ENCODE results near the gene ZNF691.

DNA sequence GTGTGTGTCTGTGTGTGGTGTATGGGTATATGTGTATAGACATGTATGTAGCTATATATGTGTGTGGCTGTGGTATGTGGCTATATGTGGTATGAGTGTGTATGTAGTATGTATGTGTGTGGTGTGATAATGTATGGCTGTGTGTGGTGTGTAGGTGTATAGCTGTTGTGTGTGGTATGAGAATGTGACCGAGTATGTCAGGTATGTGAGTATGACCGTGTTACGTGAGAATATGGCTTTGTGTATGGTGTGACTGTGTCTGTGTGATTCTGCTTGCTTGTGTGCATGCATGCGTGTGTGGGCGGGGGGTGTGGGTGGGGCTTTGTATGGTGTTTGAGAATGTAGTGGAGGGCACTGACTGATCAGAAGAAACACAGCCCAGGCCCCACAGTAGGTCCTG, 3.5 kb downstream of the ZNF691 start:
- TF ChIP-seq YY1 (IDR thresholded peaks at IDR 0.05; ENCODE audit: insufficient read depth, insufficient read length) (no peak), ZNF274 (IDR thresholded peaks at IDR 0.05; ENCODE audit: low read depth, low read length) (no peak), SUZ12 (IDR thresholded peaks at IDR 0.05; ENCODE audit: extremely low read depth, insufficient read depth, insufficient read length) (no peak)

Data from NT2/D1 (cell line).